ENCODE results near the gene NKD1.

DNA sequence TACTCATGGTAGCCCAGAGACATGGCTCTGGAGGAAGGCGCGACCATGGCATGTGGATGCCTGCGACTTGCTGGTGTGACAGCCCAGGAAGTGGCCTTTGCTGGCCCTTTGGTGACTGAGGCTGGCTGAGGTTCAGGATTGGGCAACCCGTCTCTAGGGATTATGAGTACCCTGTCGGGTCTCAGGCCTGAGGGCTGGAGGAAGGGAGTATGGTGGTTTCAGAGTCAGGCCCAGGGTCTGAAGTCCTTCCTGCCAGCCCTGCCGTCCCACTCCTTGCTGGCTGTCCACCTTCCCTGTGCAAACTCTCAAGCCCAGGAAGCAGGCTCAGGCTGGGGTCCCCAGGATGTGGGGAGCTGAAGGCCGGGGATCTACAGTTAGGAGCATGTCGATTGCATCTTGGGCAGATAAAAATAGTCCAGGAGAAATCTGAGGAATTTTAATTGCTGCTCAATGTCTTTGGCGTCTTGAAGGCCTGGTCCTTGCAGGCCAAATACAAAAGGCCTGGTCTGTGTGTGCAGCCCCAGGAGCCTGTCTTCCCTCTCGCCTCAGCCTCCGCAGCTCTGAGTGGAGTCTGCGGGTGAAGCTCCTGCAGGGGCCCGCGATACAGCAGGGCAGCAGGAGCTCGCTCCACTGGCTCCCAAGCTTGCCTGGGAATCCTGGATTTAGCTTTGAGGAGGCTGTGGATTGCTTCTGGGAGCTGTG is 52.5 kb downstream of the NKD1 start:
- TF ChIP-seq EP300 (IDR thresholded peaks at IDR 0.05; ENCODE audit: borderline replicate concordance in 1 of 2, low read depth in 2 of 2, low read length in 2 of 2) (no peak), RNF2 (IDR thresholded peaks at IDR 0.05; ENCODE audit: borderline replicate concordance, low read depth, low read length, missing control alignments, poor library complexity, severe bottlenecking) (no peak), SIX5 (IDR thresholded peaks at IDR 0.05; ENCODE audit: low read depth, low read length) (no peak), POLR2A (IDR thresholded peaks at IDR 0.05; ENCODE audit: control extremely low read depth in 1 of 2, low read depth in 2 of 2, low read length in 2 of 2) (no peak), CHD2 (IDR thresholded peaks at IDR 0.05; ENCODE audit: low read length) (no peak)
- TF ChIP-seq, protein P1, sequence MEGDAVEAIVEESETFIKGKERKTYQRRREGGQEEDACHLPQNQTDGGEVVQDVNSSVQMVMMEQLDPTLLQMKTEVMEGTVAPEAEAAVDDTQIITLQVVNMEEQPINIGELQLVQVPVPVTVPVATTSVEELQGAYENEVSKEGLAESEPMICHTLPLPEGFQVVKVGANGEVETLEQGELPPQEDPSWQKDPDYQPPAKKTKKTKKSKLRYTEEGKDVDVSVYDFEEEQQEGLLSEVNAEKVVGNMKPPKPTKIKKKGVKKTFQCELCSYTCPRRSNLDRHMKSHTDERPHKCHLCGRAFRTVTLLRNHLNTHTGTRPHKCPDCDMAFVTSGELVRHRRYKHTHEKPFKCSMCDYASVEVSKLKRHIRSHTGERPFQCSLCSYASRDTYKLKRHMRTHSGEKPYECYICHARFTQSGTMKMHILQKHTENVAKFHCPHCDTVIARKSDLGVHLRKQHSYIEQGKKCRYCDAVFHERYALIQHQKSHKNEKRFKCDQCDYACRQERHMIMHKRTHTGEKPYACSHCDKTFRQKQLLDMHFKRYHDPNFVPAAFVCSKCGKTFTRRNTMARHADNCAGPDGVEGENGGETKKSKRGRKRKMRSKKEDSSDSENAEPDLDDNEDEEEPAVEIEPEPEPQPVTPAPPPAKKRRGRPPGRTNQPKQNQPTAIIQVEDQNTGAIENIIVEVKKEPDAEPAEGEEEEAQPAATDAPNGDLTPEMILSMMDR (IDR thresholded peaks at IDR 0.05; ENCODE audit: control extremely low read depth in 1 of 3, insufficient read depth in 1 of 3, low read depth in 1 of 3, low read length in 3 of 3) = no peak
- TF ChIP-seq, protein P2, sequence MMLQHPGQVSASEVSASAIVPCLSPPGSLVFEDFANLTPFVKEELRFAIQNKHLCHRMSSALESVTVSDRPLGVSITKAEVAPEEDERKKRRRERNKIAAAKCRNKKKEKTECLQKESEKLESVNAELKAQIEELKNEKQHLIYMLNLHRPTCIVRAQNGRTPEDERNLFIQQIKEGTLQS (IDR thresholded peaks at IDR 0.05; ENCODE audit: insufficient read depth, low read depth, low read length) = no peak

Measured in H1 (cell line).